ENCODE results near the gene DNHD1.

The DNHD1 gene

GRCh38 chr11:6614446-6614845 is 117.4 kb downstream of the DNHD1 start:
- no peak for DNase-seq

DNA sequence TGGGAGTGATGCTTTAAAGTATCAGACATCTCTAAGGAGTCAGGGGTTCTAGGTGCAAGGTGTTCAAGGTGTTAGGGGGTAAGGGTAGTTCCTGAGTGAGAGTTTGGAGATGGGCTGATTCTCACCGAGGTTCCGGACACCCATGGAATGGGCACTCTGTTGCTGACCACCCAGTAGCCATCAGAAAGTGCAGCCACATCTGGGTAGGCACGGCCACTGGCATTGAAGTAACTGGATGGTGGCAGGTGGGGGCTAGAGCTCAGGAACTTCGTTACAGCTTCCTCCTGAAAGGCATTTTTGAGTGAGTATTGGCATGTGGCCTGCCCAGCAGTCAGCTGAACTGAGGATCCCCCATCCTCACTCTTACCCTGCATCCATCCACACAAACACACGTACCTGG is 118.0 kb downstream of the DNHD1 start:
- DNase-seq, result no peak

GRCh38 chr11:6615882-6616585 is 119.0 kb downstream of the DNHD1 start:
- no peak for DNase-seq

DNA sequence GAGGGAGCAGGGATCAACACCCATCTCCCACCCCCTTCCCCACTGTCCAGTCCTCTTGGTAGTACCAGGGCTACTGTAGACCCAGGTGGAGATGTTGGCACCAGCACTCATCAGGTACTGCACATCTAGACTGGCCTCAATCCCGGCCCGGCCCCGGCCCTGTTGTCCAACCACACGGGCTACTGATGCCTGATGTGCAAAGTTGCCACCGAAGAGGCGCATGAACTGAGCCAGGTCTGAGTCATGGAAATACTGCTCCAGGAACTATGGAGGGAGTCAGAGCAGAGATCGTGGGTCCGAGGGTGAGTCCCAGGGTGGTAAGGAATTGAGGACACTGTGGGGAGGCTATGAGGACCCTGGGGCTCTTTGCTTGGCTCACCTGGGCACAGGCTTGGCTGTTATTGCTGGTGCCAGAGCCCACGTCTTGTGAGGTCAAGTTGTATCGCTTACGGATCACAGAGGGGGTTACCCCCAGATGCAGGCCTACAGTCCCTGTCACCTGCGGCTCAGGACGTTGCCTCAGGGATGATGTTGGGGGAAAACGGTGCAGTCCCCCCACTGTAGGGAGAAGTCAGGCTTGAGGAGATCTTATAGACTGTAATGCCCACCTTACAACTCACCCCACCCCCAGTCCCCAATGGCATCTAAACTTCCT is 119.6 kb downstream of the DNHD1 start:
- DNase-seq, result no peak

DNA sequence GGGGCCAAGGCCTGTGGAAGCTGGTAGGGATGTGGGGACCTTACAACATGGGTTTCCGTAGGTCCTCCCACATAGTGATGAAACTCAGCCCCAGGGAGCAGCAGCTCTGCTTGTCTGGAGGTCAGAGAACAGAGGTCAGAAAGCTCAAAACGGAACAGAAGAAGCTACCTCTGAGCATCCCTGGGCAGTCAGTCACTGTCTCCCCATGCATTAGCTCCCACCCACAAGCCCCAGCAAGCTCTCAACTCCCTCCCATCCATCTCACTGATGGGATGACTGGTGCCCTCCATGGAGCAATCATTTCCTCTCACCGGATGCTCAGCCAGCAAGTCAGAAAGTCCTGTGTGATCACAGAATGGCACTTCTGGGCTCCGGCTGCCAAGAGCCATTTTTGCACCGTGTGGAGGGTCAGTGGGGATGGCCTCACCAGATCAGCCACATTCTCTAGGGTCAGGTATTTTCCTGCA is 120.3 kb downstream of the DNHD1 start:
- peak in 1 of 2 donors; percentile 53 for DNase-seq

- peak; percentile 75 to 77 for DNase-seq
These were observed 121.3 kb downstream of the DNHD1 start for GRCh38 chr11:6618117-6619003.

- peak; percentile 92 to 93 for DNase-seq
These were observed 122.1 kb downstream of the DNHD1 start, which contains the start of gene TPP1 for GRCh38 chr11:6619004-6619745. Gene TPP1 (minus strand): TSS chr11:6619422. CDS start chr11:6619400, 22 bp downstream.

- no peak for DNase-seq
These were observed 123.6 kb downstream of the DNHD1 start for GRCh38 chr11:6620636-6621035.
